Glomerular visceral epithelial cell (primary cell): ENCODE data around the gene LCE1B.

ENCODE experiments used
- DNase-seq: peaks from one replicate; pipeline ENCODE4 v3.0.0-alpha.2; 2016; ENCODE audit errors: extremely low spot score

LCE1B gene

DNA sequence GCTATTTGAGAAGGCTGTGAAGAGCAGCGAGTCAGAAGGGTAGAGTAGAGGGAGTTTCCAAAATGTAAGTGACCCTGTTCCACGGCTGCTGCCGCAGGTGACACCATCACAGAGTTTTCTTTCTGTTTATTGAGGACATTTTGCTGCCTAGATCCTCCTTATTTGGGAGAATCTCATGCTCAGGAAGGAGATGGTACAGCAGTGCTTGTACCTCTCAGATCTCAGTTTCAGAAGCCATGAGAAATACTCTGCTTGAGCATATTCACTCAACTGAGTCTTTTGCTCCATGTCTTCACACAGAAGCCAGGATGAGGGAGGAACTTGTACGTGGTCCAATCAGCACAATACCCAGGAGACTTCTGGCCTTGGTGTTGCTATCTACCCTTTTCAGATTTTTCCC lies 49.6 kb downstream of the LCE1B start:
- DNase-seq = no peak
